WTC11 (cell line): ENCODE data around the gene THYN1. TPM values are rescaled to one million over a fixed set of nuclear protein-coding genes. Genes with fewer than 3 reads are reported as not detected.

ENCODE experiments used
- ATAC-seq: fragments of 200-7000 bp; cut with Tn5 transposase; 2 replicates; pipeline ENCODE4 v1.10.0; 2021; ENCODE audit warnings: mild to moderate bottlenecking, moderate library complexity
- CTCF ChIA-PET: fragments of 300-600 bp; sonication (Branson Sonifier 250); formaldehyde crosslinking; loops from one replicate; lab custom pipeline; 2021; ENCODE audit warnings: antibody characterized with exemption; lab: Charles Lee
- POLR2A ChIA-PET: fragments of 350-600 bp; sonication (Branson Sonifier 250); formaldehyde crosslinking; loops from one replicate; lab custom pipeline; 2021; ENCODE audit warnings: antibody characterized with exemption; lab: Charles Lee
- DNase-seq: peaks from one replicate; pipeline ENCODE4 v3.0.0; 2021; ENCODE audit warnings: low spot score
- H3K27ac Mint-ChIP-seq: 2 replicates; pipeline ENCODE4 v1.8.0; 2021; ENCODE audit warnings: mixed read lengths
- H3K27me3 Mint-ChIP-seq: 2 replicates; pipeline ENCODE4 v1.8.0; 2021; ENCODE audit warnings: low read depth, mild to moderate bottlenecking, moderate library complexity, mixed read lengths
- H3K36me3 Mint-ChIP-seq: 2 replicates; pipeline ENCODE4 v1.8.0; 2021; ENCODE audit warnings: mixed read lengths
- H3K4me1 Mint-ChIP-seq: 2 replicates; pipeline ENCODE4 v1.8.0; 2022; ENCODE audit warnings: mixed read lengths
- H3K4me3 Mint-ChIP-seq: 2 replicates; pipeline ENCODE4 v1.8.0; 2021; ENCODE audit warnings: mild to moderate bottlenecking, moderate library complexity, mixed read lengths
- H3K9me3 Mint-ChIP-seq: 2 replicates; pipeline ENCODE4 v1.8.0; 2021; ENCODE audit warnings: mixed read lengths
- AFF4 ChIP-seq: sonication (generic); formaldehyde crosslinking; IDR thresholded peaks from 2 replicates; pipeline ENCODE4 v1.8.1; 2023; ENCODE audit warnings: mild to moderate bottlenecking, missing genetic modification reagents, borderline replicate concordance
- ATF1 ChIP-seq: sonication (generic); formaldehyde crosslinking; IDR thresholded peaks from 2 replicates; pipeline ENCODE4 v1.8.1; 2023; ENCODE audit warnings: mild to moderate bottlenecking, moderate library complexity, missing genetic modification reagents
- FOXP4 ChIP-seq: sonication (generic); formaldehyde crosslinking; IDR thresholded peaks from 2 replicates; pipeline ENCODE4 v1.8.0; 2022; ENCODE audit warnings: mild to moderate bottlenecking, missing genetic modification reagents
- HMGA2 ChIP-seq: fragments of 250-450 bp; sonication (Bioruptor Pico); IDR thresholded peaks from 2 replicates; pipeline ENCODE4 v1.4.0; 2021; ENCODE audit warnings: mild to moderate bottlenecking, moderate library complexity
- MAX ChIP-seq: sonication (generic); formaldehyde crosslinking; IDR thresholded peaks from 2 replicates; pipeline ENCODE4 v1.8.0; 2022; ENCODE audit warnings: mild to moderate bottlenecking, missing genetic modification reagents
- NFATC4 ChIP-seq: fragments of 250-450 bp; sonication (Bioruptor Pico); IDR thresholded peaks from 2 replicates; pipeline ENCODE4 v1.9.0; 2021; ENCODE audit warnings: mild to moderate bottlenecking
- NR2C2 ChIP-seq: sonication (generic); formaldehyde crosslinking; IDR thresholded peaks from 2 replicates; pipeline ENCODE4 v1.8.0; 2022; ENCODE audit warnings: mild to moderate bottlenecking, missing genetic modification reagents
- OVOL2 ChIP-seq: fragments of 250-450 bp; sonication (Bioruptor Pico); IDR thresholded peaks from 2 replicates; pipeline ENCODE4 v1.9.0; 2021; ENCODE audit warnings: mild to moderate bottlenecking, borderline replicate concordance
- SMAD4 ChIP-seq: sonication (generic); formaldehyde crosslinking; IDR thresholded peaks from 2 replicates; pipeline ENCODE4 v1.8.0; 2022; ENCODE audit warnings: mild to moderate bottlenecking, missing genetic modification reagents
- SP1 ChIP-seq: sonication (generic); formaldehyde crosslinking; conservative IDR thresholded peaks from 2 replicates; pipeline ENCODE4 v1.8.1; 2022; ENCODE audit warnings: missing genetic modification reagents
- TEAD4 ChIP-seq: sonication (generic); formaldehyde crosslinking; IDR thresholded peaks from 2 replicates; pipeline ENCODE4 v1.8.0; 2022; ENCODE audit warnings: mild to moderate bottlenecking, missing genetic modification reagents
- TP53 ChIP-seq: sonication (generic); formaldehyde crosslinking; IDR thresholded peaks from 2 replicates; pipeline ENCODE4 v1.8.1; 2023; ENCODE audit warnings: mild to moderate bottlenecking, missing genetic modification reagents
- ZNF121 ChIP-seq: sonication (generic); formaldehyde crosslinking; IDR thresholded peaks from 2 replicates; pipeline ENCODE4 v1.8.0; 2023; ENCODE audit warnings: missing genetic modification reagents
- ZNF232 ChIP-seq: sonication (generic); formaldehyde crosslinking; IDR thresholded peaks from 2 replicates; pipeline ENCODE4 v1.8.0; 2022; ENCODE audit warnings: mild to moderate bottlenecking, missing genetic modification reagents
- ZNF317 ChIP-seq: sonication (generic); formaldehyde crosslinking; IDR thresholded peaks from 2 replicates; pipeline ENCODE4 v1.8.1; 2023; ENCODE audit warnings: low read depth, mild to moderate bottlenecking, moderate library complexity, missing genetic modification reagents, borderline replicate concordance
- ZNF416 ChIP-seq: fragments of 250-450 bp; sonication (Bioruptor Pico); IDR thresholded peaks from 2 replicates; pipeline ENCODE4 v1.9.0; 2021; ENCODE audit warnings: mild to moderate bottlenecking, inconsistent platforms
- ZSCAN18 ChIP-seq: fragments of 250-450 bp; sonication (Bioruptor Pico); IDR thresholded peaks from 2 replicates; pipeline ENCODE4 v2.1.2; 2022; ENCODE audit warnings: mild to moderate bottlenecking, moderate library complexity
- total RNA-seq: library from RNA; stranded (reverse); gene quantifications from 3 replicates; pipeline ENCODE4 v1.2.3, GENCODE V29; 2021
- TF ChIP-seq, protein P1 (sequence below): fragments of 250-450 bp; sonication (Bioruptor Pico); IDR thresholded peaks from 2 replicates; pipeline ENCODE4 v1.9.0; 2021; ENCODE audit warnings: moderate library complexity, mild to moderate bottlenecking, inconsistent platforms, borderline replicate concordance
- TF ChIP-seq, protein P2 (sequence below): sonication (generic); formaldehyde crosslinking; conservative IDR thresholded peaks from 2 replicates; pipeline ENCODE4 v1.8.1; 2022; ENCODE audit warnings: mild to moderate bottlenecking, missing genetic modification reagents

THYN1 gene
- total RNA-seq, 1 experiment from 2014 or later: 80.2 TPM

DNA sequence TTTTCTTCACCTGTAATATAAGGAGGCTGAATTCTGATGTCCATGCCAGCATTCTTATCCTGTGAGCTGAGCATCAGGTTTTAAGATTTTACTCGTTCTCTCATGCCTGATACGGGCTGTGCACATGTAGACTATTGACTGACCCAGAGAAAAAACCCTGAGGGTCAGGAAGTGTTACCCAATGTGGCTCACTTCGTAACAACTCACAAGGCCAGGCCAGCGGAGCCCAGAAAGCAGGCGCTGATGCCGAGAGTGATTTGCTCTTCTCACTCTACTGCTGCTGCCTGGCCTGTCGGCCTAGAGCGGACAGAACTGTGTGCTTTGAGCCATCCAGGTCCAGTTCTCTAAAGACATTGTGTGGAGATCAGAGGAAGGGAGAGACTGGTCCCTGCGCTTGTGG, 10.8 kb downstream of the THYN1 start:
- Mint-ChIP-seq H3K36me3 (peaks cover 33% of the 10 kb centered on the region), H3K4me3 (no peak overlapping the region)
- CTCF ChIA-PET: no interaction called here

More for the DNA sequence above, 10.8 kb downstream of the THYN1 start:
- Mint-ChIP-seq H3K4me1 (peaks cover 8% of the 10 kb centered on the region), H3K27ac (no peak overlapping the region), H3K9me3 (no peaks in the 10 kb centered on the region), H3K27me3 (no peaks in the 10 kb centered on the region)
- ATAC-seq: no peak
- DNase-seq: no peak
- TF ChIP-seq ZSCAN18 (CRISPR knock-in tag): no peak
- TF ChIP-seq, protein P1, sequence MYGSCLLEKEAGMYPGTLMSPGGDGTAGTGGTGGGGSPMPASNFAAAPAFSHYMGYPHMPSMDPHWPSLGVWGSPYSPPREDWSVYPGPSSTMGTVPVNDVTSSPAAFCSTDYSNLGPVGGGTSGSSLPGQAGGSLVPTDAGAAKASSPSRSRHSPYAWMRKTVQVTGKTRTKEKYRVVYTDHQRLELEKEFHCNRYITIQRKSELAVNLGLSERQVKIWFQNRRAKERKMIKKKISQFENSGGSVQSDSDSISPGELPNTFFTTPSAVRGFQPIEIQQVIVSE: no peak
- no peak for TF ChIP-seq ZNF232
- TF ChIP-seq AFF4 (CRISPR knock-in tag): no peak
- TF ChIP-seq ZNF121: no peak
- no peak for TF ChIP-seq SP1 (CRISPR knock-in tag)
- no peak for TF ChIP-seq TP53 (CRISPR knock-in tag)
- TF ChIP-seq, protein P2, sequence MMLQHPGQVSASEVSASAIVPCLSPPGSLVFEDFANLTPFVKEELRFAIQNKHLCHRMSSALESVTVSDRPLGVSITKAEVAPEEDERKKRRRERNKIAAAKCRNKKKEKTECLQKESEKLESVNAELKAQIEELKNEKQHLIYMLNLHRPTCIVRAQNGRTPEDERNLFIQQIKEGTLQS (CRISPR knock-in tag): no peak
- no peak for TF ChIP-seq ZNF317 (CRISPR knock-in tag)
- no peak for TF ChIP-seq HMGA2 (CRISPR knock-in tag)
- no peak for TF ChIP-seq ZNF416
- TF ChIP-seq FOXP4 (CRISPR knock-in tag): no peak
- no peak for TF ChIP-seq MAX
- TF ChIP-seq TEAD4 (CRISPR knock-in tag): no peak
- TF ChIP-seq ATF1 (CRISPR knock-in tag): no peak
- no peak for TF ChIP-seq NFATC4 (CRISPR knock-in tag)
- TF ChIP-seq SMAD4 (CRISPR knock-in tag): no peak
- no peak for TF ChIP-seq NR2C2
- TF ChIP-seq OVOL2 (CRISPR knock-in tag): no peak
- POLR2A ChIA-PET: no interaction called here
